GM19397 (cell line): ENCODE results near the gene GALE.
"Not testable (repeated sequence)": the region's sequence is repeated elsewhere in the genome, so short reads cannot be mapped to it uniquely, and the experiment has no call there.

ENCODE experiments used
- ATAC-seq: cut with Tn5 transposase; IDR thresholded peaks from one replicate; pipeline ENCODE4 v1.9.1; 2021; ENCODE audit warnings: mild to moderate bottlenecking, moderate library complexity; ENCODE audit not compliant: unreplicated experiment

GALE gene

GRCh38 chr1:23800400-23801337 lies at the start of gene GALE:
Gene GALE, minus strand, starts transcription at chr1:23800754. Its CDS starts 1,747 bp downstream, at chr1:23799007.
- ATAC-seq = peak; percentile 79

GRCh38 chr1:23848673-23849616 lies 48.4 kb upstream of the GALE start:
- ATAC-seq = no peak

GRCh38 chr1:23847482-23848095 lies 47.0 kb upstream of the GALE start:
- ATAC-seq = not testable (repeated sequence)

- ATAC-seq = no peak
Measured at GRCh38 chr1:23845163-23845562, 44.6 kb upstream of the GALE start.

- ATAC-seq = no peak
Measured at GRCh38 chr1:23843644-23844043, 43.1 kb upstream of the GALE start.

- ATAC-seq = no peak
Measured at GRCh38 chr1:23838401-23838866, 37.9 kb upstream of the GALE start.

GRCh38 chr1:23837908-23838307 lies 37.4 kb upstream of the GALE start:
- no peak for ATAC-seq

- ATAC-seq = no peak
Measured at GRCh38 chr1:23836037-23836436, 35.5 kb upstream of the GALE start.

GRCh38 chr1:23834156-23834555 lies 33.6 kb upstream of the GALE start:
- not testable (repeated sequence) for ATAC-seq

GRCh38 chr1:23827717-23828116 lies 27.2 kb upstream of the GALE start:
- ATAC-seq = no peak

GRCh38 chr1:23826590-23826989 lies 26.0 kb upstream of the GALE start:
- not testable (repeated sequence) for ATAC-seq

- ATAC-seq = no peak
Measured at GRCh38 chr1:23825762-23826522, 25.4 kb upstream of the GALE start.

GRCh38 chr1:23825076-23825761 lies 24.7 kb upstream of the GALE start, which contains the start of gene HMGCL:
Gene HMGCL, minus strand, starts transcription at chr1:23825429. Its CDS starts 14 bp downstream, at chr1:23825415.
- peak; percentile 91 for ATAC-seq

- no peak for ATAC-seq
Measured at GRCh38 chr1:23824711-23825075, 24.1 kb upstream of the GALE start.

GRCh38 chr1:23823767-23824166 lies 23.2 kb upstream of the GALE start:
- ATAC-seq = no peak

- no peak for ATAC-seq
Measured at GRCh38 chr1:23817633-23818032, 17.1 kb upstream of the GALE start.

- ATAC-seq = no peak
Measured at GRCh38 chr1:23816906-23817305, 16.4 kb upstream of the GALE start.

GRCh38 chr1:23816361-23816760 lies 15.8 kb upstream of the GALE start:
- no peak for ATAC-seq

- ATAC-seq = no peak
Measured at GRCh38 chr1:23814016-23814415, 13.5 kb upstream of the GALE start.
